IPS-NIHi7 (cell line): ENCODE measurements around the gene OPN1LW.
"Not testable (repeated sequence)": the region's sequence is repeated elsewhere in the genome, so short reads cannot be mapped to it uniquely, and the experiment has no call there.

Experiments
- DNase-seq: peaks from one replicate; pipeline ENCODE4 v3.0.0; 2012; ENCODE audit warnings: mixed read lengths; ENCODE audit errors: extremely low spot score

OPN1LW gene

GRCh38 chrX:154132366-154132765, 11.7 kb upstream of the OPN1LW start:
- DNase-seq: no peak

GRCh38 chrX:154135458-154136229, 8.4 kb upstream of the OPN1LW start:
- DNase-seq: no peak

- DNase-seq: peak; percentile 85
Observed at GRCh38 chrX:154136627-154137161, 7.3 kb upstream of the OPN1LW start.

GRCh38 chrX:154138857-154139256, 5.2 kb upstream of the OPN1LW start:
- DNase-seq: no peak

GRCh38 chrX:154140206-154140605, 3.8 kb upstream of the OPN1LW start:
- DNase-seq: no peak

GRCh38 chrX:154140742-154141141, 3.3 kb upstream of the OPN1LW start:
- DNase-seq: no peak

- no peak for DNase-seq
Observed at GRCh38 chrX:154142386-154142785, 1.7 kb upstream of the OPN1LW start.

GRCh38 chrX:154142950-154143745, 895 bp upstream of the OPN1LW start:
- DNase-seq: no peak

- DNase-seq: not testable (repeated sequence)
Observed at GRCh38 chrX:154151030-154151429, 7.0 kb downstream of the OPN1LW start.

GRCh38 chrX:154156221-154156620, 12.2 kb downstream of the OPN1LW start:
- not testable (repeated sequence) for DNase-seq

- not testable (repeated sequence) for DNase-seq
Observed at GRCh38 chrX:154157207-154157606, 13.2 kb downstream of the OPN1LW start.

GRCh38 chrX:154159345-154159744, 15.3 kb downstream of the OPN1LW start:
- not testable (repeated sequence) for DNase-seq

GRCh38 chrX:154164902-154165301, 20.9 kb downstream of the OPN1LW start:
- not testable (repeated sequence) for DNase-seq

- not testable (repeated sequence) for DNase-seq
Observed at GRCh38 chrX:154168384-154168783, 24.3 kb downstream of the OPN1LW start.

- not testable (repeated sequence) for DNase-seq
Observed at GRCh38 chrX:154172535-154172943, 28.5 kb downstream of the OPN1LW start.

- not testable (repeated sequence) for DNase-seq
Observed at GRCh38 chrX:154174356-154174755, 30.3 kb downstream of the OPN1LW start.

GRCh38 chrX:154182296-154182695, 38.3 kb downstream of the OPN1LW start, which contains the start of gene OPN1MW:
Gene OPN1MW (plus strand): TSS chrX:154182596. CDS start chrX:154182678, 82 bp downstream.
- DNase-seq: not testable (repeated sequence)

- not testable (repeated sequence) for DNase-seq
Observed at GRCh38 chrX:154183794-154184193, 39.8 kb downstream of the OPN1LW start.

- not testable (repeated sequence) for DNase-seq
Observed at GRCh38 chrX:154192846-154193245, 48.8 kb downstream of the OPN1LW start.

GRCh38 chrX:154194316-154194715, 50.3 kb downstream of the OPN1LW start:
- not testable (repeated sequence) for DNase-seq

- not testable (repeated sequence) for DNase-seq
Observed at GRCh38 chrX:154196466-154196865, 52.4 kb downstream of the OPN1LW start.
